HuH-7 (cell line): ENCODE results near the gene TM7SF3.

ENCODE experiments used
- DNase-seq: peaks from one replicate; pipeline ENCODE4 v3.0.0; 2011; ENCODE audit warnings: low spot score

Gene TM7SF3

DNA sequence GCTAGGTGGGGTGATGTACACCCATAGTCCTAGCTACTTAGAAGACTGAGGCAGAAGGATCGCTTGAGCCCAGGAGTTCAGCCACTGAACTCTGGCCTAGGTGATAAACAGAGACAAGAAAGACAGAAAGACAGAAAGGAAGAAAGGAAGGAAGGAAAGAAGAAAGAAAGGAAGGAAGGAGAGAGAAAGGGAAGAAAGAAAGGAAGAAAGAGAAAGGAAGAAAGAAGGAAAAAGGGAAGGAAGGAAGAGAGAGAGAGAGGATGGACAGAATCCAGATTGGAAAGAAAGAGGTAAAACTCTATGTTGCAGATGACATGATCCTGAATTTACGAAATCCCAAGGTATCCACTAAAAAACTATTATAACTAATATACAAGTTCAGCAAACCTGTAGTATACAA, 84.6 kb downstream of the TM7SF3 start:
- DNase-seq = no peak

DNA sequence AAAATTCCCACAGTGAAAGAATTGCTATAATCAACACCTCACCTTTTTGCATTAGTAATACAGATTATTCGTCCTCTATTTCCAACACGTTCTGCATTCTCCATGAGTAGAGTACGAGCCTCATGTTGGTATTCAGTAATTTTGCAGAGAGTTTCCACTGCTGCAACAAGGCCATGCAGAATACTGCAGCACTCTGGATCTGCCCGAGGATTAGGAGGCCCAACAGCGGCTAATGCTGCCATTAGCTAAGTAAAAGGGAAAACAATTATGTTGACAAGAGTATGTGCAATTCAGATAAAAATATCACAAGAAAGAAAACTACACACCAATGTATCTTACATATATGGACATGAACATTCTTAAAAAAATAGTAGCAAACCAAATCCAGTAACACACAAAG, 85.5 kb downstream of the TM7SF3 start:
- DNase-seq = no peak
